Upper lobe of right lung (tissue), 1 donor: Measurements from ENCODE around the gene ZNF823. TPM values are rescaled to one million over a fixed set of nuclear protein-coding genes. Genes with fewer than 3 reads are reported as not detected.

Experiments
- ATAC-seq: fragments of 200-7000 bp; cut with Tn5 transposase; one replicate; pipeline ENCODE4 v1.9.1; 2020; ENCODE audit warnings: mild to moderate bottlenecking, moderate library complexity
- DNase-seq: peaks from one replicate; pipeline ENCODE4 v3.0.0-alpha.2; 2020
- H3K27ac ChIP-seq: fragments of 200-600 bp; one replicate; pipeline ENCODE4 v1.8.0; 2022
- H3K27me3 ChIP-seq: fragments of 200-600 bp; one replicate; pipeline ENCODE4 v1.8.0; 2022; ENCODE audit warnings: mild to moderate bottlenecking
- H3K36me3 ChIP-seq: fragments of 200-600 bp; one replicate; pipeline ENCODE4 v1.8.0; 2022
- H3K4me1 ChIP-seq: fragments of 200-600 bp; one replicate; pipeline ENCODE4 v1.8.0; 2022
- H3K4me3 ChIP-seq: fragments of 200-600 bp; one replicate; pipeline ENCODE4 v1.8.0; 2022; ENCODE audit warnings: mild to moderate bottlenecking
- H3K9me3 ChIP-seq: fragments of 200-600 bp; one replicate; pipeline ENCODE4 v1.8.0; 2022
- CTCF ChIP-seq: fragments of 200-600 bp; IDR thresholded peaks from one replicate; pipeline ENCODE4 v1.8.0; 2022; ENCODE audit warnings: antibody characterized with exemption
- intact Hi-C: fragments of 100-400 bp; cut with DNase I; formaldehyde crosslinking; loops from one replicate; pipeline ENCODE4 v1.11.0; 2022
- total RNA-seq: library from RNA; stranded (reverse); fragmentation: NEBNext Ultra II Directional; extraction: Animal tissue kit (Norgen Biotek cat#: 25700); gene quantifications from one replicate; pipeline ENCODE4 v1.2.1, GENCODE V29; 2021
- donor health status: DM: no; HTN: yes; CAD: no; lungs with severe emphysema.

The ZNF823 gene
- total RNA-seq, 1 donor from 2014 or later = 5.6 TPM

- no peak for DNase-seq
- no peaks in the 10 kb centered on the region for H3K27me3 ChIP-seq
- no peaks in the 10 kb centered on the region for H3K9me3 ChIP-seq
- ATAC-seq = no peak
- TF ChIP-seq CTCF = no peak
- intact Hi-C loops = no loop called here
- no peak overlapping the region for H3K4me3 ChIP-seq
- H3K4me1 ChIP-seq = no peaks in the 10 kb centered on the region
- no peaks in the 10 kb centered on the region for H3K36me3 ChIP-seq
- no peak overlapping the region for H3K27ac ChIP-seq
Observed at GRCh38 chr19:11698231-11698630, 40.5 kb downstream of the ZNF823 start.

- no peak for TF ChIP-seq CTCF
- H3K4me3 ChIP-seq = no peak overlapping the region
- ATAC-seq (no peak), DNase-seq (no peak)
- intact Hi-C loops = no loop called here
- H3K4me1 ChIP-seq = no peaks in the 10 kb centered on the region
- H3K9me3 ChIP-seq = no peaks in the 10 kb centered on the region
- H3K36me3 ChIP-seq = no peaks in the 10 kb centered on the region
- no peak overlapping the region for H3K27ac ChIP-seq
- no peaks in the 10 kb centered on the region for H3K27me3 ChIP-seq
Observed at GRCh38 chr19:11697284-11697855, 41.4 kb downstream of the ZNF823 start.

GRCh38 chr19:11694533-11695439, 44.0 kb downstream of the ZNF823 start:
- Histone ChIP-seq H3K4me3 (peak overlapping the region; percentile 63), H3K27ac (peak overlapping the region; percentile 8), H3K36me3 (no peaks in the 10 kb centered on the region), H3K27me3 (no peaks in the 10 kb centered on the region), H3K4me1 (no peaks in the 10 kb centered on the region), H3K9me3 (no peaks in the 10 kb centered on the region)
- intact Hi-C loops = no loop called here
- DNase-seq (peak; percentile 96), ATAC-seq (peak; percentile 99)
- no peak for TF ChIP-seq CTCF

GRCh38 chr19:11693505-11694499, 44.9 kb downstream of the ZNF823 start:
- H3K36me3 ChIP-seq = no peaks in the 10 kb centered on the region
- no peaks in the 10 kb centered on the region for H3K4me1 ChIP-seq
- peak; percentile 12 for ATAC-seq
- intact Hi-C loops = no loop called here
- no peak for TF ChIP-seq CTCF
- no peaks in the 10 kb centered on the region for H3K27me3 ChIP-seq
- H3K9me3 ChIP-seq = no peaks in the 10 kb centered on the region
- peak overlapping the region; percentile 8 for H3K27ac ChIP-seq
- peak overlapping the region; percentile 63 for H3K4me3 ChIP-seq
- no peak for DNase-seq

- no peaks in the 10 kb centered on the region for H3K36me3 ChIP-seq
- no peak overlapping the region for H3K27ac ChIP-seq
- no peaks in the 10 kb centered on the region for H3K4me1 ChIP-seq
- DNase-seq = no peak
- H3K9me3 ChIP-seq = no peaks in the 10 kb centered on the region
- no peaks in the 10 kb centered on the region for H3K27me3 ChIP-seq
- no peak overlapping the region for H3K4me3 ChIP-seq
- intact Hi-C loops = no loop called here
- no peak for TF ChIP-seq CTCF
- no peak for ATAC-seq
Observed at GRCh38 chr19:11692127-11692790, 46.5 kb downstream of the ZNF823 start.
